NT2/D1 (cell line): ENCODE data around the gene FLYWCH1.

ENCODE experiments used
- SUZ12 ChIP-seq: IDR thresholded peaks from 2 replicates; pipeline ENCODE4 v1.6.1; 2011; ENCODE audit not compliant: insufficient read length, insufficient read depth; ENCODE audit errors: extremely low read depth
- YY1 ChIP-seq: IDR thresholded peaks from 2 replicates; pipeline ENCODE4 v1.6.1; 2011; ENCODE audit not compliant: insufficient read length, insufficient read depth

DNA sequence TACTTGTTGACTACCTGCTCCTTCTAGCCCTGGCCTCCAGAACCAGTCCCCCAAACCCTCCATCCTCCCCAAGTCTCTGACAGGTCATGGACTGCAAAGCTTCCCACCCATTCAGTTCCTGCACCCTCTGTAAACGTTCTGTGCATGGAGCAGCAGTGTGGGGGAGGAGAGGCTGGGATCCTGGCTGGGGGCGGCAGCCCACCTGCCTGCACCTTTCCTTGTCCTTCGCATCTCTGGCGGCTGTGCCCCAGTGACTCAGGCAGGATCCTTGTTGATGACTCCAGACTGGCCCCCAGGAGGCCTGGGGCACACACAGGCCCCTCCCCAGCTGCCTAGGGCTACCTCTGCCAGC lies 70.1 kb downstream of the FLYWCH1 start:
- TF ChIP-seq SUZ12, result no peak
- no peak for TF ChIP-seq YY1
